Hematopoietic multipotent progenitor cell treated with erythropoietin and hydrocortisone succinate and interleukin-3 and kit ligand, for 6 days (in vitro differentiated cells): ENCODE data around the gene CARD14.

Source experiments
- DNase-seq: peaks from one replicate; pipeline ENCODE4 v3.0.0-alpha.2; 2015

Gene CARD14

GRCh38 chr17:80212962-80213642, 43.3 kb downstream of the CARD14 start:
- DNase-seq: peak; percentile 39

GRCh38 chr17:80213643-80213975, 43.8 kb downstream of the CARD14 start:
- DNase-seq: no peak

- DNase-seq: no peak
These were observed 44.4 kb downstream of the CARD14 start for GRCh38 chr17:80214012-80214877.

- no peak for DNase-seq
These were observed 45.0 kb downstream of the CARD14 start for GRCh38 chr17:80214878-80215210.

- no peak for DNase-seq
These were observed 46.9 kb downstream of the CARD14 start for GRCh38 chr17:80216473-80217456.

- DNase-seq: no peak
These were observed 48.0 kb downstream of the CARD14 start for GRCh38 chr17:80217703-80218362.

GRCh38 chr17:80218391-80218790, 48.6 kb downstream of the CARD14 start:
- no peak for DNase-seq

GRCh38 chr17:80219013-80219762, 49.4 kb downstream of the CARD14 start:
- peak; percentile 98 for DNase-seq

GRCh38 chr17:80219763-80220053, 49.9 kb downstream of the CARD14 start:
- DNase-seq: no peak

GRCh38 chr17:80220054-80220735, 50.4 kb downstream of the CARD14 start, which contains the start of the genes SGSH and SLC26A11:
SGSH (minus strand) TSS chr17:80220333; CDS start chr17:80220313, 20 bp downstream.
SLC26A11 (plus strand) TSS chr17:80220427; CDS start chr17:80221561, 1,134 bp downstream.
- peak; percentile 24 for DNase-seq

GRCh38 chr17:80220736-80221215, 50.9 kb downstream of the CARD14 start:
- DNase-seq: no peak

GRCh38 chr17:80221351-80222105, 51.7 kb downstream of the CARD14 start:
- DNase-seq: no peak

GRCh38 chr17:80222376-80223141, 52.7 kb downstream of the CARD14 start:
- DNase-seq: no peak

GRCh38 chr17:80223142-80223815, 53.4 kb downstream of the CARD14 start:
- no peak for DNase-seq

GRCh38 chr17:80223838-80224497, 54.1 kb downstream of the CARD14 start:
- no peak for DNase-seq

- no peak for DNase-seq
These were observed 54.9 kb downstream of the CARD14 start for GRCh38 chr17:80224683-80225082.

GRCh38 chr17:80225230-80225629, 55.4 kb downstream of the CARD14 start:
- no peak for DNase-seq

GRCh38 chr17:80227156-80227555, 57.3 kb downstream of the CARD14 start:
- DNase-seq: no peak
